ENCODE results near the gene PSMD2. TPM values are rescaled to one million over a fixed set of nuclear protein-coding genes. Genes with fewer than 3 reads are reported as not detected.

Gene PSMD2
- total and polyA plus RNA-seq, 10 of the 15 experiments (the other 5 are each of a cell fraction or from before 2014, with no cell fraction given): 103 to 515 (median 197) TPM

DNA sequence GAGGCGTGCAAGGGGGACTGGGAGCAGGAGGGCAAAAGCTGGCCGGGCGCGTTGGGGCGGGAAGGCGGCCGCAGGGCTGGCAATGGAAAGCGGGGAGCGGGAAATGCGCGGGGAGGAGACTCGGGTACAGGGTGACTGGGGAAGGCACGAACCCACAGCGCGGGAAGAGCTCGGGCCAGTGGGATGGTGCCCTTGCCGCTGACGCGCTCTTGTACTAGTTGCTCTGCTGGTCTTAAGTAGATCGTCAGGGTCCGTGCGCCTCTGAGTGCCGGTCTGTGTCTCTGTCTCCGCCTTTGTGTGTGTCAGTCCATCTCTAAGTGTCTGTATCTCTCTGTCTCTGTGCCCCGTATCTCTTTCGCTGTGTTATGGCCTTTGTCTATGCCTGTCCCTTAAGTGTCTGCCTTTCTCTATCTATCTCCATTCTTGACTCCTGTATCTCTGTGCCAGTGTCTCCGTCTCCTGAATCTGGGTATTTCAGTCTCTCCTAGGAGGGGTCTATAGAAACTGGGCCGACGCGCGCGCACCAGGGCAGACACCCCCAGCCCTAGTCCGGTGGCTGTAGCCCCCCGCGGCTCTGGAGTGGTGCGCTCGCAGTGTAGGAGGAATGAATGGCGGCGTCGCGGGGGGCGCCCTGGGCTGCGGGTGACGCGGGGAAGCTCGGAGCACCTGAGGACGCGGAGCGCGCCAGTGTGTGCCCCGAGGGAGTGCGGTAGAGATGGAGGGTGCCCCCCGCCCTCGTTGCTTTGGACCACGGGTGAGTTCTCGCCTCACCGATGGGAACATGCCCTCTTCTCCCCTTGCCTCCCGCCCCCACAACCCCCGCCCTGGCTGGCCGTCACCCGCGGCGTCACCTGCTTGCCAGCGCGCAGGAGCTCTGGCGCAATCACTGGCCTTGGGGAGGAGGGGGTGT lies 36.9 kb upstream of the PSMD2 start:
- RAD21 ChIA-PET (ENCODE audit: unreplicated experiment): no interaction called here
- intact Hi-C loops (cut with micrococcal nuclease; ENCODE audit: unreplicated experiment): no loop called here
- TF ChIP-seq KLF5 (IDR thresholded peaks at IDR 0.05; ENCODE audit: partially characterized antibody) (no peak), HDAC6 (IDR thresholded peaks at IDR 0.05; ENCODE audit: unreplicated experiment) (peak; percentile 58)
- TF ChIP-seq, protein P1, sequence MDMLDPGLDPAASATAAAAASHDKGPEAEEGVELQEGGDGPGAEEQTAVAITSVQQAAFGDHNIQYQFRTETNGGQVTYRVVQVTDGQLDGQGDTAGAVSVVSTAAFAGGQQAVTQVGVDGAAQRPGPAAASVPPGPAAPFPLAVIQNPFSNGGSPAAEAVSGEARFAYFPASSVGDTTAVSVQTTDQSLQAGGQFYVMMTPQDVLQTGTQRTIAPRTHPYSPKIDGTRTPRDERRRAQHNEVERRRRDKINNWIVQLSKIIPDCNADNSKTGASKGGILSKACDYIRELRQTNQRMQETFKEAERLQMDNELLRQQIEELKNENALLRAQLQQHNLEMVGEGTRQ (IDR thresholded peaks at IDR 0.05; ENCODE audit: borderline replicate concordance, low read depth, low read length): no peak
- no peak for DNase-seq (ENCODE audit: low read depth, low spot score)
- H3K4me2 ChIP-seq (ENCODE audit: control insufficient read depth, insufficient read depth): peak overlapping the region; percentile 90
- H3K9me3 ChIP-seq (replicated peaks; ENCODE audit: control insufficient read depth, insufficient read depth, low read length): no peaks in the 10 kb centered on the region
- CTCF ChIA-PET: interaction anchor here (0.6 to 0.8 kb wide), 2 partner anchors 12 to 112 kb away, joined by 3 to 5 read pairs; partner anchors contain the start of gene EEF1AKMT4
- BruUV-seq (replicated peaks): no TSS peak
- in situ Hi-C loops (cut with MboI): no loop called here
- H3K27me3 ChIP-seq (replicated peaks in 1 of 2; ENCODE audit: control insufficient read depth in 2 of 2, insufficient read depth in 2 of 2, low read length in 1 of 2): peaks cover 2 to 11% of the 10 kb centered on the region in 2 experiments
- no peaks in the 10 kb centered on the region for H4K20me1 ChIP-seq (ENCODE audit: control insufficient read depth, insufficient read depth)
- H2AFZ ChIP-seq (ENCODE audit: control insufficient read depth, low read depth, low read length): peak overlapping the region; percentile 41
- no peak overlapping the region for H3K27ac ChIP-seq (ENCODE audit: control insufficient read depth, insufficient read depth)
- 0 out of 2 replicates have a peak, but pooled peaks cover 4% of the 10 kb centered on the region for H3K4me1 ChIP-seq (ENCODE audit: control insufficient read depth, insufficient read depth, low read length)
- SMC1A ChIA-PET (ENCODE audit: uncharacterized antibody, unreplicated experiment): no interaction called here
- POLR2A ChIA-PET: interaction anchor here (0.5 kb wide), 1 partner anchor 88 kb away, joined by 5 read pairs; no protein-coding TSS in a partner anchor
- no peak for FAIRE-seq
- H3K36me3 ChIP-seq (ENCODE audit: control insufficient read depth in 2 of 2, insufficient read depth in 2 of 2, low read length in 1 of 2): no peaks in the 10 kb centered on the region
- ATAC-seq: peak; percentile 58
- no peak overlapping the region for H3K9ac ChIP-seq (ENCODE audit: control insufficient read depth, insufficient read depth, low read length)
- no peaks in the 10 kb centered on the region for H3K79me2 ChIP-seq (ENCODE audit: control insufficient read depth, insufficient read depth, low read length)
- 4% methylated on average over 50 of the region's 66 CpGs for WGBS (ENCODE audit: insufficient coverage, insufficient replicate concordance, low lambda C conversion rate, missing lambda C conversion rate)
- H3K4me3 ChIP-seq: peak overlapping the region; percentile 67; the same call in 1 of the 2 replicates

DNA sequence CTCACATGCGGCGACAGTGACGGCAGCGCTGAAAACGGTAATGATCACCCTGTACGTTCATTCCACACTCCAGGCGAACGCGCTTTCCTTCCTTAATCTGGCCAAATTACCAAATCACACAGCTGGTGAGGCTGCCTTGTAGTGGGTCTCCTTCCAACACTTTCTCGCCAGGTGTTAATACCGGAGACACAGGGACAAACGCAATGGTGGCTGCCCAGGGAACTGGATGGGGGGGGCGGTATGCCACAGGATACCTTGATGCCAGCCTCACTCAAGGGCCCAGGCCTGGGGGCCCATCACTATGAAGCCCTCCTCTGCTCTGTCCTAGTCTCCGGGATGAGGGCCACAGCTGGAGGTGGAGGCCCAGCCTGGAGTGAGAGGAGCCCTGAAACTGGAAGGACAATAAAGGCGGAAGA lies 36.3 kb upstream of the PSMD2 start:
- H3K79me2 ChIP-seq (ENCODE audit: control insufficient read depth, insufficient read depth, low read length): no peaks in the 10 kb centered on the region
- H3K4me2 ChIP-seq (ENCODE audit: control insufficient read depth, insufficient read depth): peak overlapping the region; percentile 90; the same call in 1 of the 2 replicates
- H3K27ac ChIP-seq (ENCODE audit: control insufficient read depth, insufficient read depth): no peak overlapping the region
- ATAC-seq (no peak), FAIRE-seq (no peak), DNase-seq (ENCODE audit: low read depth, low spot score) (no peak)
- no peak overlapping the region for H3K9ac ChIP-seq (ENCODE audit: control insufficient read depth, insufficient read depth, low read length)
- H3K27me3 ChIP-seq (replicated peaks in 1 of 2; ENCODE audit: control insufficient read depth in 2 of 2, insufficient read depth in 2 of 2, low read length in 1 of 2): peaks cover 2 to 11% of the 10 kb centered on the region in 2 experiments
- no peaks in the 10 kb centered on the region for H3K9me3 ChIP-seq (replicated peaks; ENCODE audit: control insufficient read depth, insufficient read depth, low read length)
- 28% methylated on average over 15 of the region's 15 CpGs for WGBS (ENCODE audit: insufficient coverage, insufficient replicate concordance, low lambda C conversion rate, missing lambda C conversion rate)
- BruUV-seq (replicated peaks): no TSS peak
- CTCF ChIA-PET: interaction anchor here (0.6 to 1.1 kb wide), 3 partner anchors 9 to 113 kb away, joined by 3 to 5 read pairs (median 4); partner anchors contain the start of gene EEF1AKMT4
- RAD21 ChIA-PET (ENCODE audit: unreplicated experiment): no interaction called here
- no peaks in the 10 kb centered on the region for H3K36me3 ChIP-seq (ENCODE audit: control insufficient read depth in 2 of 2, insufficient read depth in 2 of 2, low read length in 1 of 2)
- intact Hi-C loops (cut with micrococcal nuclease; ENCODE audit: unreplicated experiment): no loop called here
- no peak overlapping the region for H2AFZ ChIP-seq (ENCODE audit: control insufficient read depth, low read depth, low read length)
- H3K4me1 ChIP-seq (ENCODE audit: control insufficient read depth, insufficient read depth, low read length): 0 out of 2 replicates have a peak, but pooled peaks cover 4% of the 10 kb centered on the region
- SMC1A ChIA-PET (ENCODE audit: uncharacterized antibody, unreplicated experiment): no interaction called here
- POLR2A ChIA-PET: no interaction called here
- no peak overlapping the region for H3K4me3 ChIP-seq
- in situ Hi-C loops (cut with MboI): no loop called here
- no peaks in the 10 kb centered on the region for H4K20me1 ChIP-seq (ENCODE audit: control insufficient read depth, insufficient read depth)
- TF ChIP-seq, protein P2, sequence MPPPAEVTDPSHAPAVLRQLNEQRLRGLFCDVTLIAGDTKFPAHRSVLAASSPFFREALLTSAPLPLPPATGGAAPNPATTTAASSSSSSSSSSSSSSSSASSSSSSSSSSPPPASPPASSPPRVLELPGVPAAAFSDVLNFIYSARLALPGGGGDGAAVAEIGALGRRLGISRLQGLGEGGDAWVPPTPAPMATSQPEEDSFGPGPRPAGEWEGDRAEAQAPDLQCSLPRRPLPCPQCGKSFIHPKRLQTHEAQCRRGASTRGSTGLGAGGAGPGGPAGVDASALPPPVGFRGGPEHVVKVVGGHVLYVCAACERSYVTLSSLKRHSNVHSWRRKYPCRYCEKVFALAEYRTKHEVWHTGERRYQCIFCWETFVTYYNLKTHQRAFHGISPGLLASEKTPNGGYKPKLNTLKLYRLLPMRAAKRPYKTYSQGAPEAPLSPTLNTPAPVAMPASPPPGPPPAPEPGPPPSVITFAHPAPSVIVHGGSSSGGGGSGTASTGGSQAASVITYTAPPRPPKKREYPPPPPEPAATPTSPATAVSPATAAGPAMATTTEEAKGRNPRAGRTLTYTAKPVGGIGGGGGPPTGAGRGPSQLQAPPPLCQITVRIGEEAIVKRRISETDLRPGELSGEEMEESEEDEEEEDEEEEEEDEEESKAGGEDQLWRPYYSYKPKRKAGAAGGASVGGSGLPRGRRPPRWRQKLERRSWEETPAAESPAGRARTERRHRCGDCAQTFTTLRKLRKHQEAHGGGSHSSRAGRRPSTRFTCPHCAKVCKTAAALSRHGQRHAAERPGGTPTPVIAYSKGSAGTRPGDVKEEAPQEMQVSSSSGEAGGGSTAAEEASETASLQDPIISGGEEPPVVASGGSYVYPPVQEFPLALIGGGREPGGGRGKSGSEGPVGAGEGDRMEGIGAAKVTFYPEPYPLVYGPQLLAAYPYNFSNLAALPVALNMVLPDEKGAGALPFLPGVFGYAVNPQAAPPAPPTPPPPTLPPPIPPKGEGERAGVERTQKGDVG (CRISPR knock-in tag; IDR thresholded peaks at IDR 0.05): no peak
- TF ChIP-seq ZNF24 (IDR thresholded peaks at IDR 0.05): no peak
- TF ChIP-seq POLR2A (IDR thresholded peaks at IDR 0.05; ENCODE audit: low read depth, low read length): no peak
- TF ChIP-seq HDGF (IDR thresholded peaks at IDR 0.05): no peak
- TF ChIP-seq, protein P3, sequence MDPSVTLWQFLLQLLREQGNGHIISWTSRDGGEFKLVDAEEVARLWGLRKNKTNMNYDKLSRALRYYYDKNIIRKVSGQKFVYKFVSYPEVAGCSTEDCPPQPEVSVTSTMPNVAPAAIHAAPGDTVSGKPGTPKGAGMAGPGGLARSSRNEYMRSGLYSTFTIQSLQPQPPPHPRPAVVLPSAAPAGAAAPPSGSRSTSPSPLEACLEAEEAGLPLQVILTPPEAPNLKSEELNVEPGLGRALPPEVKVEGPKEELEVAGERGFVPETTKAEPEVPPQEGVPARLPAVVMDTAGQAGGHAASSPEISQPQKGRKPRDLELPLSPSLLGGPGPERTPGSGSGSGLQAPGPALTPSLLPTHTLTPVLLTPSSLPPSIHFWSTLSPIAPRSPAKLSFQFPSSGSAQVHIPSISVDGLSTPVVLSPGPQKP (IDR thresholded peaks at IDR 0.05; ENCODE audit: low read depth, low read length): no peak
- no peak for TF ChIP-seq PML (IDR thresholded peaks at IDR 0.05; ENCODE audit: low read length)
- TF ChIP-seq TARDBP (IDR thresholded peaks at IDR 0.05; ENCODE audit: borderline replicate concordance): no peak
- TF ChIP-seq MYB (IDR thresholded peaks at IDR 0.05; ENCODE audit: borderline replicate concordance, low read depth, low read length): no peak
- no peak for TF ChIP-seq STAT3 (IDR thresholded peaks at IDR 0.05; ENCODE audit: low read depth, low read length)

All from GM12878 (cell line).